A204.1 (cell line): ENCODE results near the gene WFDC12.
"Not testable (repeated sequence)": the region's sequence is repeated elsewhere in the genome, so short reads cannot be mapped to it uniquely, and the experiment has no call there.

Source experiments
- FAIRE-seq: peaks from 2 replicates; lab custom pipeline; 2012; peaks lifted over from hg19 to GRCh38; lab: Jason Lieb, UNC

The WFDC12 gene

GRCh38 chr20:45124365-45124764 lies at the start of gene WFDC12:
Gene WFDC12 (minus strand): TSS chr20:45124465. CDS start chr20:45124447, 18 bp downstream.
- FAIRE-seq, result no peak

GRCh38 chr20:45173522-45173921 lies 49.3 kb upstream of the WFDC12 start:
- FAIRE-seq, result no peak

DNA sequence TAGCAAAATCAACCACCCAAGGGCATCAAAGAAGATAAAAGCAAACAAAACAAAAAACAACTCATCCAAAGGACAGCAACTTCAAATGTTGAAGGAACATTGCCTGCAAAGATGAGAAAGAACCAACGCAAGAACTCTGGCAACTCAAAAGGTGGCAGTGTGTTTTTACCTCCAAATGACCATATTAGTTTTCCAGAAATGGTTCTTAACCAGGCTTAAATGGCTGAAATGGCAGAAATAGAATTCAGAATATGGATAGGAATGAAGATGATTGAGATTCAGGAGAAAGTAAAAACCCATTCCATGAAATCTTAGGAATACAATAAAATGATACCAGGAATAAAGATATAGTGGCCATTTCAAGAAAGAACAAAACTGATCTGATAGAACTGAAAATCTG lies 40.6 kb upstream of the WFDC12 start:
- no peak for FAIRE-seq

GRCh38 chr20:45163083-45163803 lies 39.0 kb upstream of the WFDC12 start:
- FAIRE-seq, result no peak

- no peak for FAIRE-seq
Measured at GRCh38 chr20:45157962-45158361, 33.7 kb upstream of the WFDC12 start.

- no peak for FAIRE-seq
Measured at GRCh38 chr20:45156713-45157112, 32.4 kb upstream of the WFDC12 start.

- FAIRE-seq, result not testable (repeated sequence)
Measured at GRCh38 chr20:45154794-45155193, 30.5 kb upstream of the WFDC12 start.

DNA sequence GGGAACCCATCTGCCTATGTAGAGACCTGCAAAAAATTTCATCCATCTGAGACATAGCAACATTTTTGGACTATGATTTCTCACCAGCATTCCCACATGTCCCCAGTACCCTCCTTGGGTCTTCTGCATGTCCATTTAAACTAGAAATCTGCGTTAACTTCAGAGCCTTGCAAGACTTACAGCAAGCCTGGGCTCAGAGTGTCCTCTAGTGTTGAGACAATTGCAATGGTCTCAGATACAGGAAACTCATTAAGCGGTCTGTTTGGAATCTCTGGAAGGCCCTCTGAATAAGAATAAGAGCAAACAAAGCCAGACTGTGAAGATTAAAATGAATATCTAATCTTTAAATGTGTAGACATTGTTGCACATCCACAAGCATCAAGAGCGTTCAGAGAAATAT lies 29.9 kb upstream of the WFDC12 start:
- FAIRE-seq, result no peak

DNA sequence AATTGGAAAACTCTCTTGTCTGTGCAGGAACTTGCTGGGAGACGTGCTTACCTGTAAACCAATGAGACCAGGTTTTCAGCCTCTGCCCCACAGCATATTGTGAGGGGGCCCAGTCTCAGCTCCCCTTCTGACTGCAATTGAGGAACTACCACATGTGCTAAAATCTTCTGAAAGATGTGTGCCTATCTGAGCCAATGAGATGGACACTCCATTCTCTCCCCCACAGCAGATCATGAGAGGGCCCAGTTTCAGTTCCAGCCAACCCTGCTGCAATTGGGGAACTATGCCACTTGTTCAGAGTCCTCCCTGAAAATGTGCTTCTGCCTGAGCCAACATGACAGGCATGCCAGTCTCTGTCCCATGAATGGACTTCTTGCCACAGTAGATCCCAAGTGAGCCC lies 29.5 kb upstream of the WFDC12 start:
- FAIRE-seq, result no peak

DNA sequence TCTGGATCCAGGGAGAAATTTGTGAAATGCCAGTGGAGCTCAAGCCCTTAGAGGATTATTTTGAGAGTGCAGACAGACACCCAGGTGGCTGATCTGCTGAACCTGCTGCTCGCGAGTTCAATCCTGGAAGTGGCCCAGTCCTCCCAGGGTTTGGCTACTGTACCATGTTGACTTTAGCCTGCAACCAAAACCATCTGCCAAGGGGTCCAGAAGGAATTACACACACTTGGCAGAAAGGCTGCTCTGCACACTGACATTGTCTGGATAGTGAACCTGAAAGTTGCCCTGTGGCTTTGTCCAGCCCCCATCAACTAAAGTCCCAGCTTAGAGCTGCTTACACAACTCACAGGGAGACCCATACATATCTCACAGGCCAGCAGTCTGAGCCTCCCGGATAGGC lies 28.9 kb upstream of the WFDC12 start:
- no peak for FAIRE-seq

DNA sequence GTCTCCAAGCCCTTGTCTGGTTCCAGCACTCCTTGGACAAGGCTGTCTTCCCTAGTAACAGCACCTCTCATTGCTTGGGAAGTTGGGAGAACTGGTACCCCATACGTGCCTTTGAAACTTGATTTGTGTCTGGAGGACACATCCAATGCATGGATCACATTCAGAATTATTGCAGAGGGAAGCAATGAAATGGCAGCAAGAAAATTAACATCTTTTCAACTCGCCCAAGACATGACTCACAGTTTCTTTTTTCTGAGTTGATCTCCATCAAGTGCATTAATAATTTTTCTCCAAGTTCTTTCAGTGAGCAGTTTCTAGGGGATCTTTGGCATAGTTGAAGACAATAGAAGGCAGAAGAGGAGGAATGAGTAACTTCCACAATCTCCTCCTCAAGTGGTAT lies 28.1 kb upstream of the WFDC12 start:
- FAIRE-seq, result no peak

- FAIRE-seq, result no peak
Measured at GRCh38 chr20:45149062-45149461, 24.8 kb upstream of the WFDC12 start.

GRCh38 chr20:45140836-45141235 lies 16.6 kb upstream of the WFDC12 start:
- FAIRE-seq, result no peak

DNA sequence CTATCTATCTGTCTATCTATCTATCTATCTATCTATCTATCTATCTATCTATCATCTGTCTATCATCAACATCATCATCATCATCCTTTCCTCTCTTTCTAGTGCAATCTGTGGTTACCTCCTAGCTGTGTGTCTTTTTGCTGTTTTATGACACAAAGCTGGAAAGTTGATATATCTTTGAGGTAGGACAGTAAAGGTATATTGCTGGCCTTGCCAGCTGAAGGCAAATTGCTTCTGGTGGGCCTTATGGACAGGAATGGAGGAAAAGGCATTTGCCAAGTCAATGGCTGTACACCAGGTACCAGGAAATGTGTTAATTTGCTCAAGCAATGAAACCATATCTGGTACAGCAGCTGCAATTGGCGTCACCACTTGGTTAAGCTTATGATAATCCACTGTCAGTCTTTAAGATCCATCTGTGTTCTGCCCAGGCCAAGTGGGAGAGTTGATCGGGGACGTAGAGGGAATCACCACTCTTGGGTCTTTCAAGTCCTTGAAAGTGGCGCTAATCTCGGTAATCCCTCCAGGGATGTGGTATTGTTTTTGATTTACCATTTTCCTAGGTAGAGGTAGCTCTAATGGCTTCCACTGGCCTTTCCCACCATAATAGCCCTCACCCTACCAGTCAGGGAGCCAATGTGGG lies 15.6 kb upstream of the WFDC12 start:
- FAIRE-seq, result not testable (repeated sequence)

GRCh38 chr20:45138561-45139300 lies 14.5 kb upstream of the WFDC12 start:
- no peak for FAIRE-seq

DNA sequence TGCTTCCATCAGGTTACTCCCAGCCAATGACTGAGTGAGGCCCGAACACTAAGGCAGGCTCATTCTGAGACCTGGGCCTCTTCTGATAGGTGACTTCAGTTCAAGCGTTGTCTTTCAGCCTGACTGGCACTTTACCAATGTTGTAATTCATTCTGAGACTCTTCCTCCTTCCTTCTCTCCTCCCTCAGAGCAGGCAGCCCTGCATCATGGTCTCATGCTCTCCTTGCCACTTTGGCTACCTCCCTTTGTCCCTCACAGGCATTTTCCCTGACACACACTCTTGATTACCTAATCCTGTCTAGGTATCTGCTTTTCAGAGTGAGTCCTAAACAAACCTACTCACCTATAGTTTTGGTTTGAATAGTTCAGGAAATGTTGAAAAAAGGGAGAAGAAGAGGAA lies 12.6 kb upstream of the WFDC12 start:
- no peak for FAIRE-seq

DNA sequence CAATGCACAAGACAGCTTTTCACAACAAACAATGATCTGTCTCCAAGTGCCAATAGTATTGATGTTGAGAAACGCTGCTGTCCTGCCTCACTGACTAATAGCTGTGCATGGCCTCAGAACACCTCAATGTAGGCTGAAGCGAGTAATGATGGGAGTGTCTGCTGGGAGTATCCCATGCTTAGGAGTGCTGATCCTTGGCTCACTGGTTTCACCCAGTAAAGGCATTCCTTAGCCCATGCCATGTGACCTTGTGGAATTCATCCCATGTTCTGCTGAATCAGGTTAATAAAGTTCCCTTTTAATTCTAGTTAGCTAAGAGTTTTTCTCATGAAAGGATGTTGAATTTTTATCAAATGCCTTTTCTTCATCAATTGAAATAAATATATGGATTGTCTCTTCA lies 3.8 kb upstream of the WFDC12 start:
- no peak for FAIRE-seq

- no peak for FAIRE-seq
Measured at GRCh38 chr20:45121388-45121787, 2.9 kb downstream of the WFDC12 start.

- no peak for FAIRE-seq
Measured at GRCh38 chr20:45119556-45120266, 4.6 kb downstream of the WFDC12 start.

DNA sequence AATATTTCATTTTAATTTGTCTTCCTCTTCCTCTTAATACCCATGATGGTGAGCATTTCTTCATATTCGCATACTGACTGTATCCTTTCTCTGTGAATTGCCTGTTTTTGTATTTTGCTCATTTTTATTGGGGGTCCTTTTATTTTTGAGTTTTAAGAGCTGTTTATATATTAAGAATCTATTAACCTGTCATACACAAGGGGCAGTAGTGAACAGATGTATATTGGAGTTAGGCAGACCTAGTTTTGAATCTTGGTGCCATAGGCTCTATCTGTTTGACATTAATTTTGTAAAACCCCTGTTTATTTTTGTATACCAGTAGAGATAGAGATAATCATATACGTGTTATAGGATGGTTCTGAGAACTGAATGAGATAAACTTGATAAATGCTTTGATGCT lies 6.2 kb downstream of the WFDC12 start:
- no peak for FAIRE-seq

- no peak for FAIRE-seq
Measured at GRCh38 chr20:45117581-45117980, 6.7 kb downstream of the WFDC12 start.

- no peak for FAIRE-seq
Measured at GRCh38 chr20:45115829-45116228, 8.4 kb downstream of the WFDC12 start.

- no peak for FAIRE-seq
Measured at GRCh38 chr20:45115386-45115774, 8.9 kb downstream of the WFDC12 start.
